Colonic mucosa (tissue), 4 donors: Measurements from ENCODE around the gene BORCS6. TPM values are rescaled to one million over a fixed set of nuclear protein-coding genes. Genes with fewer than 3 reads are reported as not detected.

Experiments
- DNase-seq: peaks from one replicate; pipeline ENCODE4 v3.0.0-alpha.2; 2020
- H3K27ac ChIP-seq: fragments of 200-600 bp; one replicate; pipeline ENCODE4 v1.8.0; 2021
- H3K27me3 ChIP-seq: fragments of 200-600 bp; one replicate; pipeline ENCODE4 v1.8.0; 2021
- H3K36me3 ChIP-seq: fragments of 200-600 bp; one replicate; pipeline ENCODE4 v1.8.0; 2021
- H3K4me1 ChIP-seq: fragments of 200-600 bp; one replicate; pipeline ENCODE4 v1.8.0; 2021; ENCODE audit warnings: mild to moderate bottlenecking
- H3K4me3 ChIP-seq: fragments of 200-600 bp; one replicate; pipeline ENCODE4 v1.8.0; 2021
- H3K9ac ChIP-seq, 2 donors: one replicate each; pipeline ENCODE4 v1.7.0; 2013; ENCODE audit warnings: control low read depth in 2 of 2, low read depth in 2 of 2, low read length in 2 of 2
- H3K9me3 ChIP-seq: fragments of 200-600 bp; one replicate; pipeline ENCODE4 v1.8.0; 2021
- intact Hi-C: fragments of 100-400 bp; cut with DNase I; formaldehyde crosslinking; loops from one replicate; pipeline ENCODE4 v1.14.1; 2022
- total RNA-seq, 2 donors: library from RNA; stranded (reverse); fragmentation: NEBNext Ultra II Directional in 1 of 2; extraction: Animal tissue kit (Norgen Biotek cat#: 25700) in 1 of 2; gene quantifications; one replicate each; pipeline ENCODE4 v1.2.1, GENCODE V29; 2021
- TF ChIP-seq, protein P1 (sequence below): fragments of 200-600 bp; IDR thresholded peaks from one replicate; pipeline ENCODE4 v1.8.0; 2022; ENCODE audit warnings: antibody characterized with exemption, mild to moderate bottlenecking
- donor health status: healthy.
- donor health status: DM: no; HTN: no; CAD: no.
- donor health status: DM: no; HTN: no; CAD: no.

Gene BORCS6
- total RNA-seq, 2 donors from 2014 or later: 11.7 to 12.4 TPM

DNA sequence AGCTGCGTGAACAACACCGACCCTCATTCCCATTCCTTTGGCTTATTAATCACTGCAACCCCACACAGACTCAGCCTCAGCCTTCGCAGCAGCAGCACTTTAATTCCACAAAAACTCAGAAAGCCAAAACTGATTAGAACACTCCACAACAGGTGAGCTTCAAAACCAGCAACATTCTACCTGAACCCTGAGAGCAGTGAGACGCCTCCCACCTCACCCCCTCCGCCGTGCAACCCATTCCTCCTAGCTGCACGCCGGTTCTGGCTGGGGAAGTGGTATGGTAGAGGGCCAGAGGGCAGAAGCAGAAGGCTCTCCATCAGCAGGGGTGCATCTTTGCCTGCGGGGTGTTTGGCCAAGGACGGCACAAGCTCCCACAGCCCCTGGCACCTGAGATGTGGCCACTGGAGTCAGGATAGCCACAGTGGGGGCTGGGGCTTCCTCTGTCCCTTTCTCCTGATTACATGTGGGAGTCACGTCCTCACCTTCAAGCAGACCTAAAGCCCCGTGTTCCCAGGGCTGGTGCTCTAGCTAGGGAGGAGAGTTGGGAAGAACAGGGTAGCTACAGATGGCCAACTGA is 1.6 kb downstream of the BORCS6 start:
- intact Hi-C loops: no loop called here
- no peaks in the 10 kb centered on the region for H3K4me1 ChIP-seq
- peak overlapping the region; percentile 90 for H3K4me3 ChIP-seq
- H3K27ac ChIP-seq: peak overlapping the region; percentile 96
- H3K9ac ChIP-seq: peak overlapping the region; percentile 93 to 94
- no peaks in the 10 kb centered on the region for H3K27me3 ChIP-seq
- DNase-seq: no peak
- no peaks in the 10 kb centered on the region for H3K9me3 ChIP-seq
- TF ChIP-seq, protein P1, sequence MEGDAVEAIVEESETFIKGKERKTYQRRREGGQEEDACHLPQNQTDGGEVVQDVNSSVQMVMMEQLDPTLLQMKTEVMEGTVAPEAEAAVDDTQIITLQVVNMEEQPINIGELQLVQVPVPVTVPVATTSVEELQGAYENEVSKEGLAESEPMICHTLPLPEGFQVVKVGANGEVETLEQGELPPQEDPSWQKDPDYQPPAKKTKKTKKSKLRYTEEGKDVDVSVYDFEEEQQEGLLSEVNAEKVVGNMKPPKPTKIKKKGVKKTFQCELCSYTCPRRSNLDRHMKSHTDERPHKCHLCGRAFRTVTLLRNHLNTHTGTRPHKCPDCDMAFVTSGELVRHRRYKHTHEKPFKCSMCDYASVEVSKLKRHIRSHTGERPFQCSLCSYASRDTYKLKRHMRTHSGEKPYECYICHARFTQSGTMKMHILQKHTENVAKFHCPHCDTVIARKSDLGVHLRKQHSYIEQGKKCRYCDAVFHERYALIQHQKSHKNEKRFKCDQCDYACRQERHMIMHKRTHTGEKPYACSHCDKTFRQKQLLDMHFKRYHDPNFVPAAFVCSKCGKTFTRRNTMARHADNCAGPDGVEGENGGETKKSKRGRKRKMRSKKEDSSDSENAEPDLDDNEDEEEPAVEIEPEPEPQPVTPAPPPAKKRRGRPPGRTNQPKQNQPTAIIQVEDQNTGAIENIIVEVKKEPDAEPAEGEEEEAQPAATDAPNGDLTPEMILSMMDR: no peak
- no peaks in the 10 kb centered on the region for H3K36me3 ChIP-seq

DNA sequence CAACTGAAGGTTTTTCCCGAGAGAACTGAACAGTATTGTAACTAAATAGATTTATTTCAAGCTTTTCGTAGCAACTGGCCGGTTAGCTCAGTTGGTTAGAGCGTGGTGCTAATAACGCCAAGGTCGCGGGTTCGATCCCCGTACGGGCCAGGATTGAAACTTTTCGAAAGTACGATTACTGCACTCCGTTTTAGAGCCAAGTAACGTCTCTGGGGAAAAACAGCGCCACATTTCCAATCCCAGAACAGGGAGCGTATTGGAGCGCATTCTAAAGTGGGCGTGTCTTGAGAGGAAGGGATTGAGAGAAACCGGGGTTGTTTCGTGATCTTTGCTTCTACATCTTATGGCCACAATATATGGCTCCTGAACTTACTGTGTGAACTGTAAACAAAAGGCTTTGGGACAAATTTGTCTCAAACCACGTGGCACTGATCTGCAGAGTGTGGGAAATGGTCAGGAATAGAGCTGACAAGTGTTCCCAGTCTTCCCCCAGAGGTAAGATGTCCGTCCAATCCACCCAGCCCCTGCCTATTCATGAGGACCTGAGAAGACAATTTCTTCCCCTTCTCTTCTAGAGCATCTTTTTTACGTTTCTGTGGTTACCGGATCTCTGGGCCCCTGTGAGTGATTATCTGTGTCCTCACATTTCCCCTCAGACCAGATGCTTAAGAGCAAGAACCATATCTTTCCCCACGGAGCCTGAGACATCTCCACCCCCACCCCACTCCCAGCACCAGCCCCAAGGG is 2.3 kb downstream of the BORCS6 start:
- no peaks in the 10 kb centered on the region for H3K9me3 ChIP-seq
- peak overlapping the region; percentile 96 for H3K27ac ChIP-seq

DNA sequence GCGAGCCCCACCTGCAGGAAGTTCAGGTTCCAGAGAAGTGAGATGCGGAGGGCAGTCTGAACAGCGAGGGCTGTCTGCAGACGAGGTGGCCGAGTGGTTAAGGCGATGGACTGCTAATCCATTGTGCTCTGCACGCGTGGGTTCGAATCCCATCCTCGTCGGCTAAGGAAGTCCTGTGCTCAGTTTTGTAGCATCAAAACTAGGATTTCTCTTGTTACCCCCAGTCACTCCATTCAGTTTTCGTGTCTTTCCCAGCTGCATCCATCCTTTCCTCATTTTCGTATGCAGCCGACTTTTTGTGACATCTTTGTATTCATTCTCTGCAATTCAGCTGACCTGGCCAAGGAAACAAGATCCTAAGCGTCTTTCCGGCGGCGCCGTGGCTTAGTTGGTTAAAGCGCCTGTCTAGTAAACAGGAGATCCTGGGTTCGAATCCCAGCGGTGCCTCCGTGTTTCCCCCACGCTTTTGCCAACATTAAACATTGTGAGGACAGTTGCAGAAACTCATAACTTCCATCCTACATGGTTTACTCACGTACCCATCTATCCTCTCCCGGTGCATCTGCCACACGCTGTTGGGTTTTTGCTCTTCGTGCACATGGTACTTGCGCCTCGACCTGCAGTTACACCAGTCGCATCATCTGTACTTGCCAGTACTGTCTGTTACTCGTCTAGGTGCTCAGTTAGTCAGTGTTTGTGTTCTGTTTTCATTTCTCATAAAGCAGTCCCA is 3.0 kb downstream of the BORCS6 start:
- DNase-seq: peak; percentile 94
- intact Hi-C loops: loop anchor here (2.0 kb wide), 2 partner anchors 36 to 66 kb away; no protein-coding TSS in a partner anchor
- no peaks in the 10 kb centered on the region for H3K4me1 ChIP-seq
- H3K27ac ChIP-seq: peak overlapping the region; percentile 96
- TF ChIP-seq, protein P1: no peak
- peak overlapping the region; percentile 75 for H3K4me3 ChIP-seq
- H3K9ac ChIP-seq: peak overlapping the region; percentile 72 to 94
- no peaks in the 10 kb centered on the region for H3K27me3 ChIP-seq
- H3K9me3 ChIP-seq: no peaks in the 10 kb centered on the region
- H3K36me3 ChIP-seq: no peaks in the 10 kb centered on the region

More for the DNA sequence above, 2.3 kb downstream of the BORCS6 start:
- intact Hi-C loops: loop anchor here (2.0 kb wide), 2 partner anchors 35 to 67 kb away; no protein-coding TSS in a partner anchor
- Histone ChIP-seq H3K9ac (peak overlapping the region; percentile 93 to 94), H3K4me1 (no peaks in the 10 kb centered on the region), H3K27me3 (no peaks in the 10 kb centered on the region), H3K36me3 (no peaks in the 10 kb centered on the region), H3K4me3 (peak overlapping the region; percentile 75)
- DNase-seq: peak; percentile 96
- TF ChIP-seq, protein P1: no peak

DNA sequence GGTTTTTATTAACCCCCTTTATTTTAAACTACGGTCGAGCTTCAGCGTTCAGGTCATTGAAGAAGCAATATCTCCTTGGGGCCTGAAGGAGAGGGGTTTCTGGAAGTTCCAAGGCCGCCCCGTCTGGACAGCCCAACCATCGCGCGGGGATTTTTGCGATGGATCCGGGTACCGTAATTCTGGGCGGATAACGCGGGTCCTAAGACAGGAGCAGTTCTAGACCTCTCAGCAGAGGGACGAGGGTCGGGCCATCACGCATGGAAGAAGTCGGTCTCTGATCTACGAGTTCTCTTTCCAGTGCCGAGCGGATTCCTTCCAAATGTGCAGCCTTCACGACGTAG is 3.6 kb downstream of the BORCS6 start:
- DNase-seq: no peak
- Histone ChIP-seq H3K27ac (peak overlapping the region; percentile 96), H3K4me1 (no peaks in the 10 kb centered on the region), H3K36me3 (no peaks in the 10 kb centered on the region), H3K9me3 (no peaks in the 10 kb centered on the region), H3K9ac (peak overlapping the region; percentile 72 to 94), H3K27me3 (no peaks in the 10 kb centered on the region), H3K4me3 (peak overlapping the region; percentile 75)
- intact Hi-C loops: loop anchor here (2.0 kb wide), 2 partner anchors 36 to 66 kb away; no protein-coding TSS in a partner anchor
- TF ChIP-seq, protein P1: no peak
